Adrenal gland (tissue), 5 donors: ENCODE measurements around the gene TYR.

Experiments
- CTCF ChIP-seq, 6 experiments: fragments of 450-650 bp in 4 of 6; fragments of 200-600 bp in 2 of 6; sonication (generic) in 1 of 6; IDR thresholded peaks; 1 replicate in 5 of 6; 2 replicates in 1 of 6; pipeline versions ENCODE4 v1.5.1 to v1.8.0; 2016 to 2021; ENCODE audit warnings: antibody characterized with exemption in 6 of 6, mild to moderate bottlenecking in 2 of 6, moderate library complexity in 1 of 6
- POLR2A ChIP-seq, 2 donors: fragments of 450-650 bp; IDR thresholded peaks; one replicate each; pipeline ENCODE4 v1.6.1; 2017; ENCODE audit warnings: antibody characterized with exemption in 2 of 2, mild to moderate bottlenecking in 2 of 2, moderate library complexity in 1 of 2
- donor health status: DM: no; HTN: no; CAD: no.

GRCh38 chr11:89181111-89181510, 3.4 kb downstream of the TYR start:
- TF ChIP-seq POLR2A (IDR thresholded peaks at IDR 0.05) (no peak), CTCF (IDR thresholded peaks at IDR 0.05) (no peak)
